K562 (cell line): ENCODE results near the gene HSF5. TPM values are rescaled to one million over a fixed set of nuclear protein-coding genes. Genes with fewer than 3 reads are reported as not detected.
A peak's percentile ranks its signal among the peaks of the same experiment; 100 is the strongest.

Experiments
- CREB1 ChIP-seq, 2 experiments: sonication (generic) in 1 of 2; formaldehyde crosslinking in 1 of 2; IDR thresholded peaks; 2 replicates each; pipeline versions ENCODE4 v1.6.1 to v1.8.0; 2012 to 2022; ENCODE audit warnings: inconsistent platforms in 1 of 2, mild to moderate bottlenecking in 1 of 2, missing genetic modification reagents in 1 of 2, moderate library complexity in 1 of 2
- HDAC8 ChIP-seq: fragments of 450-650 bp; IDR thresholded peaks from 2 replicates; pipeline ENCODE4 v1.6.1; 2016; ENCODE audit warnings: mild to moderate bottlenecking, missing genetic modification characterization, moderate library complexity, missing compliant biosample characterization
- MAFK ChIP-seq: IDR thresholded peaks from 2 replicates; pipeline ENCODE4 v1.6.1; 2011; ENCODE audit warnings: low read length, improper control_type of control experiment
- NUFIP1 ChIP-seq: fragments of 450-650 bp; IDR thresholded peaks from 2 replicates; pipeline ENCODE4 v1.6.1; 2018; ENCODE audit not compliant: partially characterized antibody
- RNF2 ChIP-seq: sonication (generic); IDR thresholded peaks from 2 replicates; pipeline ENCODE4 v1.6.1; 2016
- SRSF3 ChIP-seq: fragments of 200-400 bp; formaldehyde crosslinking; IDR thresholded peaks from 2 replicates; pipeline ENCODE4 v1.6.1; 2016; ENCODE audit warnings: mild to moderate bottlenecking, low read length, moderate library complexity; ENCODE audit not compliant: insufficient read depth
- TAF9B ChIP-seq: fragments of 450-650 bp; IDR thresholded peaks from 2 replicates; pipeline ENCODE4 v1.6.1; 2018; ENCODE audit warnings: mild to moderate bottlenecking; ENCODE audit not compliant: partially characterized antibody
- ZNF224 ChIP-seq: sonication (generic); formaldehyde crosslinking; IDR thresholded peaks from 2 replicates; pipeline ENCODE4 v1.8.0; 2022; ENCODE audit warnings: mild to moderate bottlenecking, missing genetic modification reagents
- polyA plus RNA-seq, 8 experiments: library from polyadenylated mRNA; depleted of rRNA in 4 of 8; stranded (reverse) in 5 of 8; unstranded in 3 of 8; fragments of >200 nt; fragmentation: Nextera tagmentation in 2 of 8; fragmentation: Illumina TruSeq in 1 of 8; extraction: Ambion mirVana in 2 of 8; extraction: Trizol in 1 of 8; gene quantifications; 2 replicates each; pipeline versions ENCODE4 v1.2.1 to v1.2.3, GENCODE V29; 2011 to 2014; ENCODE audit warnings: inconsistent platforms in 1 of 8, missing spikeins in 1 of 8
- total RNA-seq, 7 experiments: library from RNA; depleted of rRNA in 6 of 7; stranded (reverse); fragments of >200 nt in 6 of 7; fragmentation: Illumina TruSeq in 2 of 7; extraction: Trizol in 2 of 7; gene quantifications; 2 replicates each; pipeline versions ENCODE4 v1.2.1 to v1.2.3, GENCODE V29; 2011 to 2021; ENCODE audit warnings: low replicate concordance in 1 of 7
- TF ChIP-seq, protein P1 (sequence below), 2 experiments: fragments of 450-650 bp; IDR thresholded peaks; 2 replicates each; pipeline ENCODE4 v1.6.1; 2016; ENCODE audit warnings: mild to moderate bottlenecking in 2 of 2, borderline replicate concordance in 1 of 2, low read depth in 1 of 2, moderate library complexity in 1 of 2
- TF ChIP-seq, protein P2 (sequence below): fragments of 450-650 bp; IDR thresholded peaks from 2 replicates; pipeline ENCODE4 v1.6.1; 2018; ENCODE audit warnings: mild to moderate bottlenecking, low read depth; ENCODE audit not compliant: partially characterized antibody
- TF ChIP-seq, protein P3 (sequence below): fragments of 200-800 bp; sonication (Bioruptor generic); IDR thresholded peaks from 2 replicates; pipeline ENCODE4 v1.6.1; 2017; ENCODE audit warnings: missing genetic modification characterization, missing compliant biosample characterization
- TF ChIP-seq, protein P4 (sequence below), 2 experiments: fragments of 450-650 bp in 1 of 2; sonication (generic) in 1 of 2; formaldehyde crosslinking in 1 of 2; IDR thresholded peaks in 1 of 2; conservative IDR thresholded peaks in 1 of 2; 2 replicates each; pipeline versions ENCODE4 v1.6.1 to v1.8.1; 2016 to 2023; ENCODE audit warnings: mild to moderate bottlenecking in 2 of 2, moderate library complexity in 2 of 2, inconsistent platforms in 1 of 2, missing genetic modification reagents in 1 of 2

HSF5 gene
- total and polyA plus RNA-seq, 9 of the 15 experiments (the other 6 are each of a cell fraction or from before 2014, with no cell fraction given), result 0.04 TPM; not detected in 8

DNA sequence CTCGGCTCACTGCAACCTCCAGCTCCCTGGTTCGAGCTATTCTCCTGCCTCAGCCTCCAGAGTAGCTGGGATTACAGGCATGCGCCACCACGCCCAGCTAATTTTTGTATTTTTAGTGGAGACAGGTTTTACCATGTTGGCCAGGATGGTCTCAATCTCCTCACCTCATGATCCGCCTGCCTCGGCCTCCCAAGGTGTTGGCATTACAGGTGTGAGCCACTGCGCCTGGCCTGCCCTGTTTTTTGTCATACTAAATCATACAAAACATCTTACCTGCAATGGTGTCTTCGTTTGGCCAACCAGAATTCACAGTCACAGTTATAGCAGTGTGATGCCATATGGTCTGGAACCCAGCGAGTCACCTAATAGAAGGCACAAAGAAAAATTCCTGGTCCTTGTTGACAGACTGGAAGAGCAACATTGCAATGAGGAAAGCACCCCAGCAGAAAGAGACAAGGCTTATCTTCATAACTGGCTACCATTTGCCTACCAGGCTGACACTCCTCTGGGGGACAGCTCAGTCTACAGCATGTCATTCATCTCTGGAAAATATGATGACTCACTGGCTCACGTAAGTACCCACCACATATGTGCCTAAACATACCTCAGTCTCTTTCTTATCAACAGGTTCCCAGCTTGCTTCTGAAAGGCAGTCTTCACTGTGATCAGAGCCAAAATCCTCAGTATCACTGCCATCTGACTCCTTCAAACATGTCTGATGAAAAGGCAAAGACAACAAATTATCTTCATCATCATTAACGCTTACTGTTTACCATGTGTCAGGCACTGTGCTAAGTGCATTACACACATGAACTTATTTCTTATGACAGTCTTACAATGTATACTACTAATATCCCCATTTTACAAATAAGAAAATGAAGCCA is 4.3 kb upstream of the HSF5 start (continued):
- TF ChIP-seq, protein P1, sequence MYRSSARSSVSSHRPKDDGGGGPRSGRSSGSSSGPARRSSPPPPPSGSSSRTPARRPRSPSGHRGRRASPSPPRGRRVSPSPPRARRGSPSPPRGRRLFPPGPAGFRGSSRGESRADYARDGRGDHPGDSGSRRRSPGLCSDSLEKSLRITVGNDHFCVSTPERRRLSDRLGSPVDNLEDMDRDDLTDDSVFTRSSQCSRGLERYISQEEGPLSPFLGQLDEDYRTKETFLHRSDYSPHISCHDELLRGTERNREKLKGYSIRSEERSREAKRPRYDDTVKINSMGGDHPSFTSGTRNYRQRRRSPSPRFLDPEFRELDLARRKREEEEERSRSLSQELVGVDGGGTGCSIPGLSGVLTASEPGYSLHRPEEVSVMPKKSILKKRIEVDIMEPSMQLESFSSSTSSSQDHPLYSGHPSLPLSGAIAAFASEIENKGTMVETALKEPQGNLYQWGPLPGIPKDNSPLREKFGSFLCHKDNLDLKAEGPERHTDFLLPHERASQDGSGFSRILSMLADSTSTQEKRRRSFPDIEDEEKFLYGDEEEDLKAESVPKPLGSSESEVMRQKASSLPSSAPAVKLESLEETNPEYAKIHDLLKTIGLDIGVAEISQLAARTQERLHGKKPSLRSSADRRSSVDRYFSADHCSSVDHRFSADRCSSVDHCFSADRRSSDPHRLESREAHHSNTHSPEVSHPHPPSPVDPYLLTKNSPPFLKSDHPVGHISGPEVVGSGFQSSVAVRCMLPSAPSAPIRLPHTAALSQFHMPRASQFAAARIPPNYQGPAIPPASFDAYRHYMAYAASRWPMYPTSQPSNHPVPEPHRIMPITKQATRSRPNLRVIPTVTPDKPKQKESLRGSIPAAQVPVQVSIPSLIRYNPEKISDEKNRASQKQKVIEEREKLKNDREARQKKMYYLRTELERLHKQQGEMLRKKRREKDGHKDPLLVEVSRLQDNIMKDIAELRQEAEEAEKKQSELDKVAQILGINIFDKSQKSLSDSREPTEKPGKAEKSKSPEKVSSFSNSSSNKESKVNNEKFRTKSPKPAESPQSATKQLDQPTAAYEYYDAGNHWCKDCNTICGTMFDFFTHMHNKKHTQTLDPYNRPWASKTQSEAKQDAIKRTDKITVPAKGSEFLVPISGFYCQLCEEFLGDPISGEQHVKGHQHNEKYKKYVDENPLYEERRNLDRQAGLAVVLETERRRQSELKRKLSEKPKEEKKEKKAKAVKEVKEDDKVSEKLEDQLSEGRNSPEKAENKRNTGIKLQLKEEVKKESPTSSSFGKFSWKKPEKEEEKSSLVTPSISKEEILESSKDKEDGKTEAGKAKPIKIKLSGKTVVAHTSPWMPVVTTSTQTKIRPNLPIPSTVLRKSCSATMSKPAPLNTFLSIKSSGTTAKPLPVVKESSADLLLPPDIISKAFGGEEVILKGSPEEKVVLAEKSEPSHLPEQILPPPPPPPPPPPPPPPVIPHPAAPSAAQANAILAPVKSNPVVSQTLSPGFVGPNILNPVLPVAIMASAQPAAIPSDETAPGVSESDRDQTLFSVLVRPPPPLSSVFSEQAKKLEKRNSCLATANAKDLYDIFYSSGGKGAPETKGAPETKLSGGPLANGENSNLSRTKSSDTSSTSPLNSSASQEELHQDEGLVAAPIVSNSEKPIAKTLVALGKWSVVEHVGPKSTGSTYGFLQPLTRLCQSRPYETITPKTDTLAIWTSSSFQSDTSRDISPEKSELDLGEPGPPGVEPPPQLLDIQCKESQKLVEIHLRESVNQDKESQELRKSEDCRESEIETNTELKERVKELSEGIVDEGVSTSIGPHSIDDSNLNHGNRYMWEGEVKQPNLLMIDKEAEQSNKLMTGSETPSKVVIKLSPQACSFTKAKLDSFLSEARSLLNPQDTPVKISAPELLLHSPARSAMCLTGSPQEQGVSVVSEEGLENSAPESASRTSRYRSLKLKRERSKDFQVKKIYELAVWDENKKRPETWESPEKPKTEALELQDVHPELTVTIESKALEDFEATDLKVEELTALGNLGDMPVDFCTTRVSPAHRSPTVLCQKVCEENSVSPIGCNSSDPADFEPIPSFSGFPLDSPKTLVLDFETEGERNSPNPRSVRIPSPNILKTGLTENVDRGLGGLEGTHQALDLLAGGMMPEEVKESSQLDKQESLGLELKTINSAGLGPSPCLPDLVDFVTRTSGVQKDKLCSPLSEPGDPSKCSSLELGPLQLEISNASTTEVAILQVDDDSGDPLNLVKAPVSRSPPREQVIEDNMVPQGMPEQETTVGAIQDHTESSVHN (IDR thresholded peaks at IDR 0.05; ENCODE audit: borderline replicate concordance in 1 of 2, low read depth in 1 of 2), result peak; percentile 24 to 91; a peak in 2 of 4 replicates
- TF ChIP-seq CREB1 (IDR thresholded peaks at IDR 0.05), result peak; percentile 67
- peak; percentile 60; the same call in 1 of the 2 replicates for TF ChIP-seq CREB1 (CRISPR knock-in tag; IDR thresholded peaks at IDR 0.05)
- TF ChIP-seq, protein P2, sequence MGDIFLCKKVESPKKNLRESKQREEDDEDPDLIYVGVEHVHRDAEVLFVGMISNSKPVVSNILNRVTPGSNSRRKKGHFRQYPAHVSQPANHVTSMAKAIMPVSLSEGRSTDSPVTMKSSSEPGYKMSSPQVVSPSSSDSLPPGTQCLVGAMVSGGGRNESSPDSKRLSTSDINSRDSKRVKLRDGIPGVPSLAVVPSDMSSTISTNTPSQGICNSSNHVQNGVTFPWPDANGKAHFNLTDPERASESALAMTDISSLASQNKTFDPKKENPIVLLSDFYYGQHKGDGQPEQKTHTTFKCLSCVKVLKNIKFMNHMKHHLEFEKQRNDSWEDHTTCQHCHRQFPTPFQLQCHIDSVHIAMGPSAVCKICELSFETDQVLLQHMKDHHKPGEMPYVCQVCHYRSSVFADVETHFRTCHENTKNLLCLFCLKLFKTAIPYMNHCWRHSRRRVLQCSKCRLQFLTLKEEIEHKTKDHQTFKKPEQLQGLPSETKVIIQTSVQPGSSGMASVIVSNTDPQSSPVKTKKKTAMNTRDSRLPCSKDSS, result no peak
- TF ChIP-seq, protein P3, sequence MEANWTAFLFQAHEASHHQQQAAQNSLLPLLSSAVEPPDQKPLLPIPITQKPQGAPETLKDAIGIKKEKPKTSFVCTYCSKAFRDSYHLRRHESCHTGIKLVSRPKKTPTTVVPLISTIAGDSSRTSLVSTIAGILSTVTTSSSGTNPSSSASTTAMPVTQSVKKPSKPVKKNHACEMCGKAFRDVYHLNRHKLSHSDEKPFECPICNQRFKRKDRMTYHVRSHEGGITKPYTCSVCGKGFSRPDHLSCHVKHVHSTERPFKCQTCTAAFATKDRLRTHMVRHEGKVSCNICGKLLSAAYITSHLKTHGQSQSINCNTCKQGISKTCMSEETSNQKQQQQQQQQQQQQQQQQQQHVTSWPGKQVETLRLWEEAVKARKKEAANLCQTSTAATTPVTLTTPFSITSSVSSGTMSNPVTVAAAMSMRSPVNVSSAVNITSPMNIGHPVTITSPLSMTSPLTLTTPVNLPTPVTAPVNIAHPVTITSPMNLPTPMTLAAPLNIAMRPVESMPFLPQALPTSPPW (CRISPR knock-in tag), result peak; percentile 65
- peak; percentile 73; the same call in 1 of the 2 replicates for TF ChIP-seq RNF2
- TF ChIP-seq TAF9B, result peak; percentile 82
- TF ChIP-seq NUFIP1, result no peak
- TF ChIP-seq HDAC8, result no peak
- TF ChIP-seq SRSF3, result no peak
- no peak for TF ChIP-seq ZNF224 (CRISPR knock-in tag)
- TF ChIP-seq, protein P4, sequence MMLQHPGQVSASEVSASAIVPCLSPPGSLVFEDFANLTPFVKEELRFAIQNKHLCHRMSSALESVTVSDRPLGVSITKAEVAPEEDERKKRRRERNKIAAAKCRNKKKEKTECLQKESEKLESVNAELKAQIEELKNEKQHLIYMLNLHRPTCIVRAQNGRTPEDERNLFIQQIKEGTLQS (IDR thresholded peaks at IDR 0.05), result peak; percentile 98
- TF ChIP-seq, protein P4 (CRISPR knock-in tag; conservative IDR thresholded peaks at IDR 0.05), result peak; percentile 88; the same call in 1 of the 2 replicates
- peak; percentile 85 for TF ChIP-seq MAFK
